ENCODE results near the gene B4GALT6.

GRCh38 chr18:31685097-31686082 lies 1.0 kb upstream of the B4GALT6 start:
- TF ChIP-seq, protein P1, sequence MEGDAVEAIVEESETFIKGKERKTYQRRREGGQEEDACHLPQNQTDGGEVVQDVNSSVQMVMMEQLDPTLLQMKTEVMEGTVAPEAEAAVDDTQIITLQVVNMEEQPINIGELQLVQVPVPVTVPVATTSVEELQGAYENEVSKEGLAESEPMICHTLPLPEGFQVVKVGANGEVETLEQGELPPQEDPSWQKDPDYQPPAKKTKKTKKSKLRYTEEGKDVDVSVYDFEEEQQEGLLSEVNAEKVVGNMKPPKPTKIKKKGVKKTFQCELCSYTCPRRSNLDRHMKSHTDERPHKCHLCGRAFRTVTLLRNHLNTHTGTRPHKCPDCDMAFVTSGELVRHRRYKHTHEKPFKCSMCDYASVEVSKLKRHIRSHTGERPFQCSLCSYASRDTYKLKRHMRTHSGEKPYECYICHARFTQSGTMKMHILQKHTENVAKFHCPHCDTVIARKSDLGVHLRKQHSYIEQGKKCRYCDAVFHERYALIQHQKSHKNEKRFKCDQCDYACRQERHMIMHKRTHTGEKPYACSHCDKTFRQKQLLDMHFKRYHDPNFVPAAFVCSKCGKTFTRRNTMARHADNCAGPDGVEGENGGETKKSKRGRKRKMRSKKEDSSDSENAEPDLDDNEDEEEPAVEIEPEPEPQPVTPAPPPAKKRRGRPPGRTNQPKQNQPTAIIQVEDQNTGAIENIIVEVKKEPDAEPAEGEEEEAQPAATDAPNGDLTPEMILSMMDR (IDR thresholded peaks at IDR 0.05; ENCODE audit: poor library complexity): peak; percentile 53
- TF ChIP-seq EZH2 (IDR thresholded peaks at IDR 0.05; ENCODE audit: borderline replicate concordance): no peak

Measured in hepatocyte (in vitro differentiated cells).